PC-3 (cell line): ENCODE data around the gene KANK3. TPM values are rescaled to one million over a fixed set of nuclear protein-coding genes. Genes with fewer than 3 reads are reported as not detected.
A peak's percentile ranks its signal among the peaks of the same experiment; 100 is the strongest.

Experiments used
- ATAC-seq: fragments of 200-7000 bp; cut with Tn5 transposase; 2 replicates; pipeline ENCODE4 v1.9.1; 2020; ENCODE audit warnings: mild to moderate bottlenecking, moderate library complexity
- BruUV-seq: library from RNA; stranded (reverse); fragments of 400-500 nt; replicated peaks from 2 replicates; lab custom pipeline; 2021; lab: Mats Ljungman, UMichigan
- CTCF ChIA-PET: fragments of 300-600 bp; sonication (Branson Sonifier 250); formaldehyde crosslinking; loops from one replicate; lab custom pipeline; 2022; ENCODE audit warnings: antibody characterized with exemption; lab: Charles Lee
- POLR2A ChIA-PET: fragments of 300-600 bp; sonication (Branson Sonifier 250); formaldehyde crosslinking; loops from one replicate; lab custom pipeline; 2022; ENCODE audit warnings: antibody characterized with exemption; ENCODE audit not compliant: unreplicated experiment; lab: Charles Lee
- DNase-seq: peaks from one replicate; pipeline ENCODE4 v3.0.0-alpha.2; 2015
- H2AFZ ChIP-seq: fragments of 300-600 bp; sonication (generic); 2 replicates; pipeline ENCODE4 v1.6.0; 2016; ENCODE audit warnings: antibody characterized with exemption, low read length
- H3F3A ChIP-seq: fragments of 300-600 bp; sonication (generic); one replicate; pipeline ENCODE4 v1.6.0; 2017; ENCODE audit warnings: antibody characterized with exemption, low read length, control low read depth, mild to moderate bottlenecking; ENCODE audit not compliant: unreplicated experiment
- H3K27ac ChIP-seq: fragments of 300-600 bp; sonication (generic); 2 replicates; pipeline ENCODE4 v1.5.1; 2016; ENCODE audit warnings: mild to moderate bottlenecking, low read length
- H3K27me3 ChIP-seq: fragments of 300-600 bp; sonication (generic); 2 replicates; pipeline ENCODE4 v1.6.1; 2016; ENCODE audit warnings: low read length, mixed read lengths
- H3K36me3 ChIP-seq: fragments of 300-600 bp; sonication (generic); 2 replicates; pipeline ENCODE4 v1.6.1; 2016; ENCODE audit warnings: low read depth, mixed run types, low read length, mixed read lengths
- H3K4me1 ChIP-seq: fragments of 300-600 bp; sonication (generic); 2 replicates; pipeline ENCODE4 v1.5.1; 2016; ENCODE audit warnings: low read length; ENCODE audit not compliant: insufficient read depth
- H3K4me2 ChIP-seq: fragments of 300-600 bp; sonication (generic); 2 replicates; pipeline ENCODE4 v1.6.0; 2016; ENCODE audit warnings: low read length
- H3K4me3 ChIP-seq: fragments of 300-600 bp; sonication (generic); 2 replicates; pipeline ENCODE4 v1.5.1; 2016; ENCODE audit warnings: mild to moderate bottlenecking, low read length, mixed read lengths
- H3K79me2 ChIP-seq: fragments of 300-600 bp; sonication (generic); 2 replicates; pipeline ENCODE4 v1.6.1; 2017; ENCODE audit warnings: low read length, mixed read lengths
- H3K9ac ChIP-seq: fragments of 300-600 bp; sonication (generic); 2 replicates; pipeline ENCODE4 v1.6.0; 2016; ENCODE audit warnings: mild to moderate bottlenecking, low read length
- H3K9me2 ChIP-seq: fragments of 300-600 bp; sonication (generic); replicated peaks from 2 replicates; pipeline ENCODE4 v1.6.1; 2016; ENCODE audit warnings: mixed run types, low read length, mixed read lengths
- H3K9me3 ChIP-seq: fragments of 300-600 bp; sonication (generic); 2 replicates; pipeline ENCODE4 v1.6.1; 2016; ENCODE audit warnings: low read length, mixed read lengths
- H4K20me1 ChIP-seq: fragments of 300-600 bp; sonication (generic); 2 replicates; pipeline ENCODE4 v1.6.1; 2016; ENCODE audit warnings: low read length, mixed read lengths
- CTCF ChIP-seq: fragments of 300-600 bp; sonication (generic); conservative IDR thresholded peaks from 2 replicates; pipeline ENCODE4 v1.5.1; 2017; ENCODE audit warnings: antibody characterized with exemption, low read depth, mild to moderate bottlenecking, low read length
- EZH2 ChIP-seq: fragments of 300-600 bp; sonication (generic); IDR thresholded peaks from one replicate; pipeline ENCODE4 v1.6.1; 2017; ENCODE audit warnings: antibody characterized with exemption, mild to moderate bottlenecking, low read length; ENCODE audit not compliant: unreplicated experiment
- EZH2phosphoT487 ChIP-seq: fragments of 300-600 bp; sonication (generic); IDR thresholded peaks from 2 replicates; pipeline ENCODE4 v1.6.1; 2018; ENCODE audit warnings: mild to moderate bottlenecking, antibody characterized with exemption, low read length, borderline replicate concordance
- intact Hi-C: fragments of 100-400 bp; cut with micrococcal nuclease; formaldehyde crosslinking; loops from 2 replicates; pipeline ENCODE4 v1.9.0; 2023
- total RNA-seq: library from RNA; depleted of rRNA; stranded (reverse); fragments of >200 nt; gene quantifications from 2 replicates; pipeline ENCODE4 v1.2.3, GENCODE V29; 2014

The KANK3 gene
- total RNA-seq, 1 experiment from 2014 or later: 0.87 TPM

- no peak overlapping the region for H3K4me2 ChIP-seq
- peak; percentile 32 for DNase-seq
- intact Hi-C loops: no loop called here
- no peaks in the 10 kb centered on the region for H3F3A ChIP-seq
- ATAC-seq: peak; percentile 16; the same call in 1 of the 2 replicates
- POLR2A ChIA-PET: no interaction called here
- H3K9me3 ChIP-seq: no peaks in the 10 kb centered on the region
- peaks cover 39% of the 10 kb centered on the region for H3K79me2 ChIP-seq
- peaks cover 19% of the 10 kb centered on the region for H3K4me1 ChIP-seq
- peaks cover 22% of the 10 kb centered on the region for H4K20me1 ChIP-seq
- BruUV-seq: no TSS peak
- no peak overlapping the region for H2AFZ ChIP-seq
- H3K27me3 ChIP-seq: no peaks in the 10 kb centered on the region
- no peak overlapping the region for H3K4me3 ChIP-seq
- H3K9ac ChIP-seq: no peak overlapping the region
- H3K36me3 ChIP-seq: peaks cover 21% of the 10 kb centered on the region
- CTCF ChIA-PET: interaction anchor here (0.5 to 0.7 kb wide), 3 partner anchors 58 to 99 kb away, joined by 3 to 18 read pairs (median 6); no protein-coding TSS in a partner anchor
- no peaks in the 10 kb centered on the region for H3K9me2 ChIP-seq
- no peak overlapping the region for H3K27ac ChIP-seq
- peak; percentile 40; the same call in 1 of the 2 replicates for TF ChIP-seq CTCF
- no peak for TF ChIP-seq EZH2
- no peak for TF ChIP-seq EZH2phosphoT487
Observed at GRCh38 chr19:8324186-8325050, 18.6 kb downstream of the KANK3 start.

- no peaks in the 10 kb centered on the region for H3F3A ChIP-seq
- H2AFZ ChIP-seq: no peak overlapping the region
- no peak overlapping the region for H3K9ac ChIP-seq
- peaks cover 43% of the 10 kb centered on the region for H3K79me2 ChIP-seq
- H3K36me3 ChIP-seq: peaks cover 21% of the 10 kb centered on the region
- H3K27ac ChIP-seq: no peak overlapping the region
- H4K20me1 ChIP-seq: peaks cover 22% of the 10 kb centered on the region
- BruUV-seq: no TSS peak
- no peak for ATAC-seq
- no peaks in the 10 kb centered on the region for H3K27me3 ChIP-seq
- H3K9me2 ChIP-seq: no peaks in the 10 kb centered on the region
- H3K9me3 ChIP-seq: no peaks in the 10 kb centered on the region
- intact Hi-C loops: no loop called here
- H3K4me1 ChIP-seq: peaks cover 19% of the 10 kb centered on the region
- CTCF ChIA-PET: interaction anchor here (0.5 to 0.6 kb wide), 2 partner anchors 57 to 67 kb away, joined by 3 to 6 read pairs; no protein-coding TSS in a partner anchor
- POLR2A ChIA-PET: no interaction called here
- DNase-seq: no peak
- TF ChIP-seq EZH2 (no peak), EZH2phosphoT487 (no peak), CTCF (no peak)
- H3K4me3 ChIP-seq: peak overlapping the region; percentile 99; the same call in 1 of the 2 replicates
- H3K4me2 ChIP-seq: no peak overlapping the region; the same call in 1 of the 2 replicates
Observed at GRCh38 chr19:8323781-8324185, 19.3 kb downstream of the KANK3 start.

GRCh38 chr19:8322638-8322997 is 20.4 kb downstream of the KANK3 start:
- peaks cover 21% of the 10 kb centered on the region for H3K36me3 ChIP-seq
- TF ChIP-seq EZH2 (no peak), CTCF (no peak), EZH2phosphoT487 (no peak)
- H3K4me2 ChIP-seq: peak overlapping the region; percentile 96
- no peaks in the 10 kb centered on the region for H3F3A ChIP-seq
- no peak for DNase-seq
- peak overlapping the region; percentile 99 for H3K4me3 ChIP-seq
- ChIA-PET POLR2A (no interaction called here), CTCF (interaction anchor here (0.6 kb wide), 1 partner anchor 25 kb away, joined by 4 read pairs; no protein-coding TSS in a partner anchor)
- H3K27me3 ChIP-seq: no peaks in the 10 kb centered on the region
- H3K4me1 ChIP-seq: peaks cover 19% of the 10 kb centered on the region
- no peak overlapping the region for H3K27ac ChIP-seq
- H2AFZ ChIP-seq: no peak overlapping the region
- no peaks in the 10 kb centered on the region for H3K9me3 ChIP-seq
- no TSS peak for BruUV-seq
- intact Hi-C loops: no loop called here
- H3K9me2 ChIP-seq: no peaks in the 10 kb centered on the region
- H3K79me2 ChIP-seq: peaks cover 43% of the 10 kb centered on the region
- ATAC-seq: no peak
- peak overlapping the region; percentile 99 for H3K9ac ChIP-seq
- peaks cover 22% of the 10 kb centered on the region for H4K20me1 ChIP-seq
